Right renal cortex interstitium (tissue), 3 donors: ENCODE measurements around the gene THSD4. TPM values are rescaled to one million over a fixed set of nuclear protein-coding genes. Genes with fewer than 3 reads are reported as not detected.

Source experiments
- DNase-seq, 3 donors: peaks; one replicate each; pipeline ENCODE4 v3.0.0-alpha.2; 2013; ENCODE audit warnings: low read depth in 3 of 3, low spot score in 2 of 3
- polyA plus RNA-seq, 3 donors: library from polyadenylated mRNA; unstranded; fragments of 120-200 nt; gene quantifications; one replicate each; pipeline ENCODE4 v1.2.1, GENCODE V29; 2013; ENCODE audit not compliant: insufficient read length in 3 of 3

The THSD4 gene
- polyA plus RNA-seq, 3 donors = 31.9 to 39.4 (median 33.2) TPM

DNA sequence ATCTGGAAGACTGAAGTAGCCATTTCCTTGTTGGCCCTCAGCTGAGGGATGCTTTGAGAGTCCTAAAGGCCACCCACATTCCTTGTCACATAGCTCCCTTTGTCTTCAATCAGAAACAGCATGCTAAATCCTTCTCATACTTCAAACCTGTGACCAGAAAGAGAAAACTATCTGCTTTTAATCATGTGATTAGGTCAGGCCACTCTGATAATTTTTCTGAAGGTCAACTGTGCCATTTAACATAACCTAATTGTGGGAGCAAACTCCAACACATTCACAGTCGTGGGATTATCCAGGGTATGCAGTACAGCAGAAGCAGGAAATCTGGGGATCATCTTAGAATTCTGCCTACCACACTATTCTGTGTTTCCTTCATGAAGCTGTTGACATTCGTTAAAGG, 471.2 kb downstream of the THSD4 start:
- no peak for DNase-seq

DNA sequence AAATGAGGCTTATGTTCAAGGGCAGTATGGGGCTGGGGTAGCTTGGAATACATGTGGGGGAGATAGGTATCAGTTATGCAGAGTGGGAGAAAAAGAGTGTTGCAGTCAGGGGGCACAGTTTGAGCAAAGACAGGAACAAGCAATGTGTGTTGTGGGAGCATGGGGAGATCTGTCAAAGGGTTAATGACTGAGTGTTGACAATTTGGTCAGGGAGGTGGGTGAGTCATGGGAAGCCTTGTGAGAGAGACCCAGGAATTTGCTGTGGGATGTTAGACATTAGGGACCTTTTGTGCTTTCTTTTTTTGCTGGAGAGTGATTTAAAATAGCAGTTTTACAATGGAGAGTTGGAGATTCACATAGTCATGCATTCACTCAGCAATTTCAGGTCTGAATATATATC, 473.5 kb downstream of the THSD4 start:
- no peak for DNase-seq

DNA sequence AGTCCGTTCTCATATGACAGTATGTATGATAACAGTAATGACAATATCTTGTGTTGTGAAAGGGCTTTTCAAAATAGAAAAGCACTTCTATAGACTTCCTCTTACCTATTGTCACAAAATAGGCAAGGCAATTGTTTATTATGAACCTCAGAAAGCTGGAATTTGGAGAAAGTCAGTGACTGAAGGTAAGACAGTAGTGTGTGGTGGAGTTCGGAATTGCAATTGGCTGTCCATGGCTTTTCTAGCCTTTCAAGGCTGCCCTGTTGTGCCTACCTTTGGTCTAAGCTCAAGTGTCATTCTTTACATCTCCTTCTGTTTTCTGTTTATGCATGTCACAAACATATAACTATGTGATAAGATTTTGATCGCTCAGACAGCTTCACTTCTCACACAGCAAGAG, 475.8 kb downstream of the THSD4 start:
- no peak for DNase-seq

DNA sequence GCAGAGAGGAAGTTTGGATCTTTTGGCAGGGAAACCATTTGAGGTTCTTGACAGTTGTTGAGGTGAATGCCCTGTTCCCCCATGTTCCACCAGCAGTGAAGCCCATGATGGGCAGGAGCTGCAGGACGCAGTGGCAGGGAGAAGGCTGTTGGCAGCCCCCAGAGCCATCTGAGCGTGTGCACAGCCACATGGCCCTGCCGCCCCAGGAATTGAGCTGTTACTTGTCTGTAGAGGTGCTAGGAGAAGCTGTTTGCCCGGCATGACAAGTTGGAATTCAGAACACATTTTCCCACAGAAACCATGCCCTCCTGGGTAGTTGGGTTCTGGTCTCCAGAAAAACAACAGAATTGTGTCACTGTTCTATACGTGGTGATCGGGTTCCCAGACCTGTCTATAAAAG, 476.9 kb downstream of the THSD4 start:
- no peak for DNase-seq

DNA sequence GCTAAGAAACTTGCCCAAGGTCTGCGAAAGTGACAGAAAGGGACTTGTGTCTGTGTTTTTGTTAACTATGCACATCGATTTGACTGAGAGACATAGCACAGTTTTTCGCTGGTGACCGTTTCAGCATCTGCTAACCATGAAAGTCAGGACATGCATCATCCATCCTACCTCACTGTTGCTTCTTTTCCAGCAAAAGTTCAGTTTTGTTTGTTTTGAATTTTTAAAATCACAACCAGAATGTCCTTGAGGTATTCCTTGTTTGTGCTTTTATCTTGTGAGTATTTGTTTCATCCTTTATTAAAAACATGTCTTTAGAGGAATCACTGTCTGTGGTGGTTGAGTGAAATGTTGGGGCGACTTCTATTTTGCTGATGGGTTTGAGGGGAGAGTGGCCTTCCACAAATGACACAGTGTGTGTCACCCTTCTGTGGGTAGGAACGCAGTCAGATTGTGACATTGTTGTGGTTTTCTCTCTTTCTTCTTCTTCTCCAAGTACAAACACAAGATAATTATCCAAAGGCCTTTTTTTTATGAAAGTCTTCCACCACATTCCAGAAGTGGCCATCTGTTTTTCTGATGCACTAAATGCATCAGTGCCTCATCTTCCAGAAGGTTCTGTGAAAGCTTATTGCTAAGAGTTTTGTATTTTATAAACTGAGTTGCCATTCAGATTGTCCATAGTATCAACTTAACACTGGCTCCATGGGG, 480.7 kb downstream of the THSD4 start:
- DNase-seq = no peak

DNA sequence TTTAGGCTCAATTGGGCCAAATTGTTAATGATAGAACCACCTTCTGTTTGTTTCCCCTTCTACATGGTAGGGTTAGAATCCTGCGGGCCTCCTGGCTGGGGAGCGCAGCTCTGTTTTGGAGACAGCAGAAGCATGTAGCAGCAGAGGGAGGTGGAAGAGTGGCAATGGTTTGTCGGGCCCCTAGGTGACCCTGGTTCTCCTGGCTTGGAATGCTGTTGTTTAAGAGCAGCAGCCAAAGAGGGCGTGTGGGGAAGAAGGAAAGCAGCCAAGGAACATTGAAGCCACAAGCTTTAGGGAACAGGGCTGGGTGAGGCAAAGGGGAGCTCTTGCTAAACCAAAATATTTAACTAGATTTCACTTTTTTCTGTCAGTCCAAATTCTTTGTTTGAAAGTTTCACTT, 481.4 kb downstream of the THSD4 start:
- DNase-seq = no peak

DNA sequence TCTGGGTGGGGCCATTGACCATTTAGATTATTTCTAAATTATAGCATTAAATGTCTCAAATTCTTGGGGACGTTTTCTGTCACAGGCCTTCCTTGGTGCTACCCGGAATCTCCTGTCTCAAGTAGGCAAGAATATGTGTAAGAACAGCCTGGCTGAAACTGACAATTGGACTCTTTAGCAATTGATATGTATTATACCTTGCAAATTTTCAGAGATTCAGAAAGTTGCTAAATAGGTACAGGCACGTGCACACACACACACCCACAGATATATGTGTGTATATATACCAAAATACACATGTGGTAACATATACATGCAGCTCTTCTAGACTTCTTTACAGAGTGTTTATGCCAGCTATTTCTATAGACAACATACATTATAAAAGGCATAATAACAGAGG, 481.9 kb downstream of the THSD4 start:
- no peak for DNase-seq

DNA sequence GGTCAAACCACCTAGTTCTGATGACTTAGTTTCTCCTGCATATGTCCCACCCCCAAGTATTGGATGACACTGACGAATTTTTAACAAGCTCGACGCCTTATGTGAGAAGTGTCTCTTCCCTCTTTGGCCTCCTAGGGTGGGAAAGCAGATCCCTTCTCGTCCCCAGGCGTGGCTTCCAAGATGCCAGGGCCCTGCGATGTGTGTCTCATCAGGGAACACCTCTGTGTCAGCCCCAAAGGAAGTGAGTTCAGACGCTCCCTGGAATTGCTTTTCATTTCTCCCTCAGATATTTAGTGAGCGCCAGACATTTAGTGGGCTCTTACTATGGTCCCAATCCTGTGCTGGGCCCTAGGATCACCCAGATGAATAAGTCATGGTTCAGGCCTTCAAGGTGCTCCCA, 482.4 kb downstream of the THSD4 start:
- no peak for DNase-seq

DNA sequence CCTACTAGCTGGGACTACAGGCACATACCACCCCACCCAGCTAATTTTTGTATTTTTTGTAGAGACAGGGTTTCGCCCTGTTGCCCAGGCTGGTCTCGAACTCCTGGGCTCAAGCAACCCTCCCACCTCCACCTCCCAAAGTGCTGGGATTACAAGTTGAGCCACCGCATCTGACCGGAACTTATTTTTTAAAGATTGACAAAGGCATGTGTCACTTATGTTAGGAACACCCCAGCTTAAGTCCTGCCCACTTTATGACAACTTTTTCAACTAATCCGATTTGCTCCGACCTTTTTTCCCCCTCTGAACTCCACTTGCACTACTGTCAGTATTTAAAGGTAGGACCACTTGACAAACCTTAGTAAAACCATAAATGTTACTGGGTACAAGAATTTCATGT, 483.5 kb downstream of the THSD4 start:
- no peak for DNase-seq

DNA sequence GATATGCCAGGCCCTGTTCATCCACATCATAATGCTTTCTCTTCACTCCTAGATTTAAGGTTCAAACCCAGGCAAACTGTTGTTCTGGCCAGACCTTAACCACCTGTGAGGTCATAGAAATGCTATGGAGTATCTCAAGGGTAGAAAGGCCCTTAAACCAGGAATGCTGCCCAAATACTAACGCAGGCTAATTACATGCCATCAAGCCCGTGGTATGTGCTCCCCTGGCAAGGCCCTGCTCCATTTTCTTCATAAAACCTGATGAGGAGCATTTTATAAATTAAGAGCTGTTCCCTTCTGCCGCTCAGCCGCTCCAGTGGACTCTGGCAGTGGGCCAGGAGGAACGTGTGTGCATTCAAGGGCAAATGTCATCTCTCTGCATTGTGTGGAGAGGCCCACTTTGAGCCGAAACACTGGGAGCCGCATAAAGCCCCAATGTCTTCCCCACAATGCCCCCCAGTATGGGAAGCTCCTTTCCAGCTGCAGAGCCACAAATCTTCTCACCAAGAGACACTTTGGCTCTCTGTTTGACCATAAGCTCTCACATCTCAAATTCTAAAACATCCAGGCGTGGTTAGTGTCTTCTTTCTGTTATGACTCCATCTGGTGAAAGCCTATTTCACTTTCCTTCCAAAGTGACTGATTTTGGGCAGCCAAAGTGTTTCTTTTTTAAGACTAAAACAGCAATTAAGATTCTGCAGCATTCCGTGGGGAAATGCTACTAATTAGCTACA, 484.3 kb downstream of the THSD4 start:
- peak; percentile 23 to 38 (median 24) for DNase-seq

DNA sequence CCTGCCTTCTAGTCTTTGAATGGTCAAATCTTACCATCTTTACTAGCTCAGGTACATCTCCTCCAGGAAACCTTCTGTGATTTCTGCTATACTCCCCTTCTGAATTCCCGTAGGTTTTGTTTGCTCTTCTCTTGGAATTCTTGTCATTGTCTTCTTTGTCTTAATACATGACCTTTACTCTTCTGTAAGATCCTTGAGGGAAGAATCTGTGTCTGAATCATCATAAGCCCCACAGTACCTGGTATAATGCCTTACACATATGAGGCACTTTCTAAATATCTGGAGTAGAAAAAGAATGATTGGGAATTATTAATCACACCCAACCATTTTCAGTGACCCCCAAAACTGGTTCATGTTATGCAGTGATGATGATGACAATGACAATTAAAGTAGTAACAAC, 485.0 kb downstream of the THSD4 start:
- DNase-seq = no peak

DNA sequence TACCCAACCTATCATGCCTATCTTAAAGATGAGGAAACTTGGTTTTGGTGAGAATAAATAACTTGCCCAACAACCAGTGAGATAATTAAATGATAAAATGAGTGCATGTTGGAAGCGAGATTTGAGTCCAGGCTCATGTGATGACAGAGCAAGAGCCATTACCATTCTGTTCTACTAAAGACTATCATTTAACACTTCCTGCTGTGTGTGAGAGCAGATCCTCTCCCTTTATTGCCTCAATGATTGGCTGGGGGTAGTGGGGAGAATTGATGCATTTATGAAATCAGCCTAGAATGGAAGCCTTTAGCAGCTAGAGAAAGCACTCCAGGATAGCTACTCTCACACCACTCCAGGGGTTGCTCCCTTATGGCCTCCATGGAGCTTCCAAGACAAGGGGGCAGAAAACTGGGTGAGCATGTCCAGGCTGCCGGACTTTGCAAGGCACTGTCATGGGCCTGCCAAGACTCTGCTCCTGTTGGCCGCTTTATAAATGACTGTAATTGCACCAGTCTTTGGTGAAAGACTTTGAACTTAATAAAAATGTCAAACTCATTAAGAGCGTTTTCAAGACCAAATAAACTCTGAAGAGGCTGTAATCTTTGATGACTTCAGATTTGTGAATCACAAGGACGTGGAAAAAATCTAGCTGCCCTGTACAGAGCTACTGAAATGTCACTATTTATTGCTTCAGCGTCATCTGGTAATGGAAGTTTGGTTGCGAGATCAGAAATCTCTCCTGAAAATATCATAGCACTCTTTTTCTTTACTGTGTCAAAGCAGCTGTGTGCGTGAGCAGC, 486.0 kb downstream of the THSD4 start:
- no peak for DNase-seq

DNA sequence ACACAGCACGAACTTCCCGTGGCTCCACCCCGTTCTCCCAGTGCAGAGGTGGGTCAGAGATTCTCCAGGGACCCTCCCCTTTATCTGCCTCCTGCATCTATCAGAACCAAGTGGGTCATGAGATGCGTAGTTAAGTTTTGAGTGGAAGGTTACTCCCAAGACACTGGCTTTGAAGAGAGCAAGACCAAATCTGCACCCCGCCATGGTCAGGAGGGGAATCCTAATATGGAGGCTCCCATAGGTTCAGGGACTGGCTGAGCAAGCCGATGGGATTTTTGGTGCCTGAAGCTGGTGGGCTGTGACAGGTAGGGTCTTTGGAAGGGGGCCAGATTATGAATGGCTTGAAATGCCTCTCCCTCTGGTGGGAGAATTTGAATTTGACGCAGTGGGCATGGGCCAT, 488.1 kb downstream of the THSD4 start:
- DNase-seq = no peak

DNA sequence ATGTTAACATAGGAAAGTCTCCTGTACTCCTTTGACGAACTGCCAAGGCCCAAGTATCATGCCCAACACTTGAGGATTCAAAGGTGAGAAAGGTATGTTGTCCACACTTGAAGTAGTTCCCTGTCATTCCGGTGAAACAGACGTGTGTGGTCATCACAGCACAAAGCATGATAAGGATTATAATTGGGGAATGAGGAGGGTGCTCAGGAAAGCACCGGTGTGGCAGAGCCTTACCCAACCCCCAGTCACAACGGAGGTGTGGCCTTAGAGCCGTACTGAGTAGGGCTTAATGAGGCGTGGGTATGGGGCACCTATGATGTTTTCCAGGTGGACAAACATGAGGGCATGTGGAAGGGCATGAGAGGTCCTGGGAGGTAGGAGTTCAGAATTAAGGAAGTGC, 492.1 kb downstream of the THSD4 start:
- DNase-seq = no peak

DNA sequence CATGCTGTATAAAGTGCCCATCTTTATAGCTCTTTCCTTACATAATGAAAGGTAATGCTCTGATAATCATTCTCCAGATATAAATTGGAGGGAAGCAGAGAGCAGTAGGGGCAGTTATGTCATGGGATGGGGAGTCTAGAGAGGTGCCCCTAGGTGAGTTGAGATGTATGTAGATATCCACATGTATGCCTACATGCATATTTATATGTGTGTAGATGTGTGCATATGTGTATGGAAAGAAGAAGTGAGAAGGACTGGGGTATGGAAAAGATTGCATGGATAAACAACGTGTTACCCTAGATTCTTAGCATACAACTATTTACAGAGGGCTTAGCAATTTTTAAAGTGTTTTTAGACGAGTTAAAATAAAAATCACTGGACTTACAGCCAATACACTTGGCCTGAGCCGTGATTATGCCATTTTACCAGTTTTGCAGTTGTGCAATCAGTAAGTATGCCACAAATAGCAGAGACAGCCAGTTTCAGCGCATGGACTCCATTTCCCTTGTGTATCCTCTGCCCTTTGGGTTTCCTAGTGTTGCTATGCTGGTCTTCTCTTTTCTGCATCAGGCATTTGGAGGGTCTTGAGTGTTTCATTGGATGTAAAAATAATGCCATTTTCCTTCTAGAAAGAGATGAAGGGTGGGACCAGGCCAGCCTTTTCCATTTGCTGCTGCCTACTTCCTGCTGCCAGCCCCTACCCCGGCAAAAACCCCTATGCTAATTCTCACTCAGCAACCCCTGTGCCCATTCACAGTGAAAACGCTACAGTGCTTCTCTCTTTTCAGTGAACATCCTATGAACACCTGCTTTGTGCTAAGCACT, 495.7 kb downstream of the THSD4 start:
- no peak for DNase-seq

DNA sequence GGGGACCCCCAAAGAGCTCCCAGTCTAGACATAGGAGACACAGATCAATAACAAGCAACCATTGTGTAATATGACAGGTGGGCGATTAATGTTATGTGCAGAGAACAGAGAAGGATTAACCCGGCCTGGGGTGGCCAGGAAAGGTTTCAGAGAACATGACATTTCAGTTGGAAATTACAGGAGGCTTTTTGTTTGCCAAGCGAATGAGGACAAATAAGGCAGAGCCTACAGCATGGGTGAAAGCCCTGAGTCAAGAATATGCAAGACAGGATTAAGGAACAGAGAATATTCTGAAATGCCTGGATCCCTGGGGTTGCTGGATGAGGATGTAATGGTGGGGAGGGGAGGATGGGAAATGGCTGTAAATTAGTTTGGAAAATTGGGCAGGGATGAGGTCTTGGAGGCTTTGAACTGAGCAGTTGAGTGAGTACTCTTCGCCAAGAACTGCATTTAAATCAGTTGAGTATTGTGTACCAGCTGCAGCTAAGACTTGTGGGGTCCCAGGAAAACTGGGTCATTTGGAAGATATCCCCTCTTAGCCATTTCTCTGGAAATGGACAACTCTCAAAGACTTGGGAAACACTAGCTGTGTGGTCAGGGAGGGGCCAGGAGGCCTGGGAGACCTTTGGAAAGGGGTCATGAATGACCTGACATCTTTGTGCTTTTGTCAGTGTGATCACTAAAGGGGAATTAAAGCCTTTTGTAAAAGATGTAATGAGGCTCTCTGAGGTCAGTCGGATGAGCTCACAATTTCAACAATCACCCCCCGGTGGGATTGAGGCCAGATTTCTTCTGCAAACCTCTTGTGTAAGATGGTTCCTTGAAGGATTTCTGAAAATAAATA, 496.5 kb downstream of the THSD4 start:
- DNase-seq = no peak

DNA sequence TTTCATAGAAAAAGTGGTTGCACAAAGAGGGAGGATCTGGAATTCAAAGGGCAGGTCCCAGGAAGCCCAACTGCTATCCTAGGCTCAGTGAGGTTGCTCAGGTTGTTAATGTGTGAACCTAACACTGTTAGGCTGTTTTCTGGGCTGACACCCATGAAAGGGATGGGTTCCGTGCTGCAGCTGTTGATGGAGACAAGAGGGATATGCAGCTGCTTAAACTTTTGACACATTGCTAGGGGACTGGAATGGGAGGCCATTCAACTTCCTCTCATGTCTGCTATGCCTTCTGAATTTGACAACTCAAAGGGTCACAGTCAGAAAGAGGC, 497.1 kb downstream of the THSD4 start:
- no peak for DNase-seq

DNA sequence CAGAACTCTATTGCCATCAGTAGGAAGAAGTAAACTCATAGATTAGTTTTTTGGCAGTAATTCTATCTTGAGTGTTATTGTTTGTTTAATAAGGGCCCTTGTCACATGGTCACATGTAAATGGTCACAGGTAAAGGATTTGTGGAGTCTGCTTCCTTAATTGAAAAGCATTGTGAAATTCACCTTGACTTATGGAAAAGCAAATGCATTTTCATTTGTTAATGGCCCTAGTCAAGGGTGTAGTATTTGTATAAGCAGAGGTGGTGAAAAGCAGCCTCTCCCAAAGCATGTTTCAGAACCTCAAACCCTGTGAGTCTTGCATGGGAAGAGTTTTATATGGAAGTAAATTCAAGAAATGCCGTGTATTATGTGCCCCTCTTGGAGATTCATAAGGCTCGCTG, 497.6 kb downstream of the THSD4 start:
- no peak for DNase-seq

DNA sequence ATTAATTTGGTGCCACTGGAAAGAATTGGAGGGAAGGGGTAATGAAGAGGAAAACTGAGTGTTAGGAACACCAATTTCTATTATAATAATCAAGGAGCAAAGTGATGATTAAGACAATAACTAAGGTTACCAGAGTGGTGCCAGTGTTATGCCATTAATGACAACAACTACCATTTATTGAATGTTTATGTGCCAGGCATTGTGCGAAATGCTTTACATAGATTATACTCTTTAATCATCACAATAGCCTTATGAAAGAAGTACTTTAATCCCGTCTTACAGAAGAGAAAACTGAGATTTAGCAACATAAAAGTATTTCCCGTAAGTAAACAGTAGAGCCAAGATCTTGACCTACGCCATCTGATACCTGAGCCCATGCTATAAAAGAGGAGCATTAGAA, 507.8 kb downstream of the THSD4 start:
- DNase-seq = no peak

DNA sequence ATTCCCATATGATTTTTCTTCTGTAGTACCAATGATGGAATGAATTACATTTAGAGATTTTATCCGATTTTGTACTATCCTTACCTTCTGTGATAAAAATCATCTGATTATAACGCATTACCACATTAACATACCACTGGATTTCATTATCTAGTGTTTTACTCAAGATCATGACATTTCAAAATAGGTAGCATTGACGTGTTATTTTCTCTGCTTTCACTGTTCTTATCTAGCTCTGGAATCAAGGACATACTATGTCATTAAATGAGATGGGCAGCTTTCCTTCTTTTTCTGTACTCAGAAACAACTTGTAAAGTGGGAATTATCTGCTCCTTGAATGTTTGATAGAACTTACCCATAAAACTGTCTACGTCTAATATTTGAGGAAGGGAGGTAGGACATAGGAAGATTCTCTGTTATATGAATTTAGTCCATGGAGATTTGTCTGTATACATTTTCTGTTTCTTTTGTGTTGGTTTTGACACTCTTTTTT, 511.4 kb downstream of the THSD4 start:
- no peak for DNase-seq
